ENCODE results near the gene ZC3HAV1L. TPM values are rescaled to one million over a fixed set of nuclear protein-coding genes. Genes with fewer than 3 reads are reported as not detected.

ZC3HAV1L gene
- total RNA-seq, 2 donors from 2014 or later, result 6.2 to 20.8 TPM

- no peaks in the 10 kb centered on the region for H3K36me3 ChIP-seq (replicated peaks in 1 of 2; ENCODE audit: insufficient read depth in 1 of 2, low read depth in 2 of 2)
- no peak overlapping the region for H3K27ac ChIP-seq
- ATAC-seq (no peak), DNase-seq (no peak)
- no peaks in the 10 kb centered on the region for H3K27me3 ChIP-seq
- TF ChIP-seq, protein P1, sequence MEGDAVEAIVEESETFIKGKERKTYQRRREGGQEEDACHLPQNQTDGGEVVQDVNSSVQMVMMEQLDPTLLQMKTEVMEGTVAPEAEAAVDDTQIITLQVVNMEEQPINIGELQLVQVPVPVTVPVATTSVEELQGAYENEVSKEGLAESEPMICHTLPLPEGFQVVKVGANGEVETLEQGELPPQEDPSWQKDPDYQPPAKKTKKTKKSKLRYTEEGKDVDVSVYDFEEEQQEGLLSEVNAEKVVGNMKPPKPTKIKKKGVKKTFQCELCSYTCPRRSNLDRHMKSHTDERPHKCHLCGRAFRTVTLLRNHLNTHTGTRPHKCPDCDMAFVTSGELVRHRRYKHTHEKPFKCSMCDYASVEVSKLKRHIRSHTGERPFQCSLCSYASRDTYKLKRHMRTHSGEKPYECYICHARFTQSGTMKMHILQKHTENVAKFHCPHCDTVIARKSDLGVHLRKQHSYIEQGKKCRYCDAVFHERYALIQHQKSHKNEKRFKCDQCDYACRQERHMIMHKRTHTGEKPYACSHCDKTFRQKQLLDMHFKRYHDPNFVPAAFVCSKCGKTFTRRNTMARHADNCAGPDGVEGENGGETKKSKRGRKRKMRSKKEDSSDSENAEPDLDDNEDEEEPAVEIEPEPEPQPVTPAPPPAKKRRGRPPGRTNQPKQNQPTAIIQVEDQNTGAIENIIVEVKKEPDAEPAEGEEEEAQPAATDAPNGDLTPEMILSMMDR (IDR thresholded peaks at IDR 0.05), result no peak
- no peak for TF ChIP-seq POLR2A (IDR thresholded peaks at IDR 0.05)
- no peak overlapping the region for H3K4me3 ChIP-seq
- H3K9me3 ChIP-seq, result no peaks in the 10 kb centered on the region
- intact Hi-C loops (cut with DNase I), result no loop called here
- WGBS, 2 donors, result 76 to 86% methylated on average over 3 of the region's 3 CpGs
- H3K4me1 ChIP-seq, result peaks cover 10% of the 10 kb centered on the region
Measured at GRCh38 chr7:139036901-139037300, 1.1 kb upstream of the ZC3HAV1L start.

DNA sequence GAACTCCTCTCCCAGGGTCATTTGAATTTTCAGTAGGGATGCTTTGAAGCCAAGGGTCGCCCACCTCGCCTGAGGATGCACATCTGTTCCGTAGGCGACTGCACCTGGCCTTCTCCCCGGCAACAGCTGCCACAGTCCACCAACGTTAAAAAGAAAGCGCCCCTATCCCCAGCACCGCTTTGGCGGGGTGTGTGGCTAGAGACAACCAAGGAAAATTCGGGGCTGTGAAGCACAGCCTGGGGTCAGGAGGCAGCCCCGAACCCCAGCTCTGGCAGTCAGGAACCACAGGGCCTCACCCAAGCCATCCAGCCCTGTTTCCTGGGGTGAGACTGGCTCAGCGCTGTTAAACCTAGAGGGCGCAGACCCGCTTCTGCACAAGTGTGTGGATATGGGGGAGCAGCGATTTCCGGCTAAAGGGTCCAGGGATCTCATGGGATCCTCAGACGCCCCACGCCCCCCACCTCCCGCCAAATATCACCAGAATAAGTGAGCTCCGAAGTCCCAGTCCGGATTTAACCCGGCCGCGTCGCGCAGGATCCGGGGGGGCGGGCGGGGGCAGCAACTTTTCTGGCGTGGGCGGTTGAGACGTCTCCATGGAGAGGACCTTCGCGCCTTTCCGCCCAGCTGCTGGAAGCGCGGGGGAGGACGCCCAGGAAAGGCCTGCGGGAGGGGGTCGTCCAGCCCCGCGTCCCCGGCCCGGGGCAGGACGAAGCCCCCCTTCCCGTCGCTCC, 822 bp downstream of the ZC3HAV1L start:
- peak; percentile 49 for ATAC-seq
- H3K27ac ChIP-seq, result peak overlapping the region in 2 of 4 donors; percentile 13 to 21

GRCh38 chr7:139034336-139034735, 1.5 kb downstream of the ZC3HAV1L start:
- Histone ChIP-seq H3K27me3 (no peaks in the 10 kb centered on the region), H3K4me1 (peaks cover 10% of the 10 kb centered on the region), H3K4me3 (no peak overlapping the region), H3K9me3 (no peaks in the 10 kb centered on the region), H3K27ac (no peak overlapping the region), H3K36me3 (replicated peaks in 1 of 2; ENCODE audit: insufficient read depth in 1 of 2, low read depth in 2 of 2) (no peaks in the 10 kb centered on the region)
- ATAC-seq (no peak), DNase-seq (no peak)
- intact Hi-C loops (cut with DNase I), result no loop called here
- WGBS, 2 donors, result 90 to 97% methylated on average over 5 of the region's 5 CpGs
- TF ChIP-seq, protein P1 (IDR thresholded peaks at IDR 0.05), result no peak
- TF ChIP-seq POLR2A (IDR thresholded peaks at IDR 0.05), result no peak

More for the DNA sequence above, 822 bp downstream of the ZC3HAV1L start:
- 13 to 54% methylated on average over 10 to 47 of the region's 47 CpGs for WGBS, 2 donors
- intact Hi-C loops (cut with DNase I), result no loop called here
- TF ChIP-seq POLR2A (IDR thresholded peaks at IDR 0.05), result no peak
- TF ChIP-seq, protein P1 (IDR thresholded peaks at IDR 0.05), result no peak
- no peaks in the 10 kb centered on the region for H3K27me3 ChIP-seq
- no peaks in the 10 kb centered on the region for H3K9me3 ChIP-seq
- peak overlapping the region; percentile 14 to 55 for H3K4me3 ChIP-seq
- H3K4me1 ChIP-seq, result peaks cover 10% of the 10 kb centered on the region
- DNase-seq, result peak; percentile 9 to 49 (median 20)
- H3K36me3 ChIP-seq (replicated peaks in 1 of 2; ENCODE audit: insufficient read depth in 1 of 2, low read depth in 2 of 2), result no peaks in the 10 kb centered on the region

DNA sequence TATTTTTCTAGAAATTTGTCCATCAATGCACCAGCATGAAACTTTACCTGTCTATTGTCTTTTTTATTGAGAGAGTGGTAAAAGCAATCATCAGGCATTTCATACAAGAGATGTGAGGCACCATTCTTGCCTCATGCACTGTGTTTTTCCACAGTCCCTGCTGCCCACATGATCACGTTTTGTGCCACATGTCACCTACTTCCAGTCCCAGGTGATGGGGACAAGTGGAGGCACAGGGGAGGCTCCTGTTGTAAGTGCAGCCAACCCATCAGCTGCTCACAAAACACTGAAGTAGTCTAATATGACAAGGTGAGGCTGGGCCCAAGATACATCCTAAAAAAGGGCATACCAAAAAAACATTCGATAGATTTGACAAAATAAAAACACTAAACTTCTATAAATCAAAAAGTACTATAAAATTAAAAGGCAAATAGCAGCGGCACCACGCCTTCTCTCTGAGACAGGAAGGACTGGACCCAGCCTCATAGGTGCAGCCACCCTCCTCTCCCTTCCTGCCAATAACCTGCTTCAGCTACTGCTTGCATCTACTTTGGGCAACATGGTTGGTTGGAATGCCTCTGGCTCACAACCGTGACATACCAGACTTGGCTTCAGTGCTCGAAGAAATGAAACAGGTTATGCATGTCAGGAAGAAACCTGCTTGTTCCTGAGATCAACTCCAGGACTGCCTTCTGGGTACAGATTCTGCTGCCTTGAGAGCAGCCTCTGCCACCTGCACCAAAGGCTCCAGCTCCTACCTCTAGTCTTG, 2.3 kb downstream of the ZC3HAV1L start:
- ATAC-seq, result no peak
- no peaks in the 10 kb centered on the region for H3K9me3 ChIP-seq
- H3K4me1 ChIP-seq, result peaks cover 10% of the 10 kb centered on the region
- intact Hi-C loops (cut with DNase I), result no loop called here
- no peak for DNase-seq
- no peak for TF ChIP-seq POLR2A (IDR thresholded peaks at IDR 0.05)
- TF ChIP-seq, protein P1 (IDR thresholded peaks at IDR 0.05), result no peak
- no peaks in the 10 kb centered on the region for H3K27me3 ChIP-seq
- WGBS, 2 donors, result 80 to 89% methylated on average over 5 to 6 of the region's 6 CpGs
- no peaks in the 10 kb centered on the region for H3K36me3 ChIP-seq (replicated peaks in 1 of 2; ENCODE audit: insufficient read depth in 1 of 2, low read depth in 2 of 2)
- H3K4me3 ChIP-seq, result no peak overlapping the region
- H3K27ac ChIP-seq, result no peak overlapping the region

All from body of pancreas (tissue), 4 donors.